H4 (cell line): ENCODE results near the gene RAC3. TPM values are rescaled to one million over a fixed set of nuclear protein-coding genes. Genes with fewer than 3 reads are reported as not detected.

ENCODE experiments used
- DNase-seq: peaks from one replicate; pipeline ENCODE4 v3.0.0-alpha.2; 2015; ENCODE audit warnings: low spot score
- total RNA-seq: library from RNA; depleted of rRNA; stranded (reverse); fragments of >200 nt; shearing (Covaris generic); gene quantifications from 2 replicates; pipeline ENCODE4 v1.2.3, GENCODE V29; 2014

The RAC3 gene
- total RNA-seq, 1 experiment from 2014 or later = 21.6 TPM

GRCh38 chr17:82041144-82041814 is 9.8 kb downstream of the RAC3 start:
- DNase-seq = no peak

GRCh38 chr17:82042649-82043048 is 11.2 kb downstream of the RAC3 start:
- no peak for DNase-seq

- no peak for DNase-seq
Measured at GRCh38 chr17:82043507-82043906, 12.0 kb downstream of the RAC3 start.

GRCh38 chr17:82045936-82046484 is 14.5 kb downstream of the RAC3 start:
- no peak for DNase-seq

- DNase-seq = no peak
Measured at GRCh38 chr17:82046903-82047302, 15.4 kb downstream of the RAC3 start.

- DNase-seq = no peak
Measured at GRCh38 chr17:82047379-82047778, 15.9 kb downstream of the RAC3 start.

- no peak for DNase-seq
Measured at GRCh38 chr17:82047914-82048570, 16.6 kb downstream of the RAC3 start.

DNA sequence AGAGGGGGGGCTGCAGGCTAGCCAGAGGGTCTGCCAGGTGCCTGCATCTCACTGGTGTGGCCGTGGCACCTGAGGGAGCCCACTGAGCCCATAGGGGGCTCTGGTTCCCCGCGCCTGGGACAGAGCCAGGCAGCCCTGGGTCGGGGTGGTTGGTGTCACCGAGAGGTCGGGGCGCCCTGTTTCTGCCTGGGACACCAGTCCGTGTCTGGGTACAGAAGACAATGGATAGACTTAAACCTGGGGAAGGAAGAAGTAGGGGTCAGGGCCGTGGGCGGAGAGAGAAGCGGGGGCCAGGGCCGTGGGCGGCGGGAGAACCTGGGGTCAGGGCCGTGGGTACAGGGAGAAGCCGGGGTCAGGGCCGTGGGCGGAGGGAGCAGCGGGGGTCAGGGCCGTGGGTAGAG is 17.1 kb downstream of the RAC3 start:
- DNase-seq = no peak

DNA sequence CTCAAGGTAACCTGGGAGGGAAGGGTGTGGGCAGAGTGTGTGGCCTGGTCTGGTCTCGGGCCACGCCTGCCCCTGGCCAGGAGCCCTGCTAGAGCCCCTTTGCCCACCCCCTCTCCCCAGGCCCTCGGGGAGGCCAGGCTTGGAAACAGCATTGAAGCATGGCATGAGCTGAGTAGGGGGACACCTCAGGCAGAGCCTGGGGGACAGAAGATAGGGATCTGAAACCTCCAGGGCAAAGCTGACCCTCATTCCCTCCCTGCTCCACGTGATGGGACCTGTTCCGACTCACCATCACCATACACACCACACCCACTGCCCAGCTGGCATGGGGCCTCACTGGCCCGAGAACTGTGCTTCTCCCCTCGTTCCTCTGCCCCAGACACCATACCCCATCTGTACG is 17.6 kb downstream of the RAC3 start:
- no peak for DNase-seq

DNA sequence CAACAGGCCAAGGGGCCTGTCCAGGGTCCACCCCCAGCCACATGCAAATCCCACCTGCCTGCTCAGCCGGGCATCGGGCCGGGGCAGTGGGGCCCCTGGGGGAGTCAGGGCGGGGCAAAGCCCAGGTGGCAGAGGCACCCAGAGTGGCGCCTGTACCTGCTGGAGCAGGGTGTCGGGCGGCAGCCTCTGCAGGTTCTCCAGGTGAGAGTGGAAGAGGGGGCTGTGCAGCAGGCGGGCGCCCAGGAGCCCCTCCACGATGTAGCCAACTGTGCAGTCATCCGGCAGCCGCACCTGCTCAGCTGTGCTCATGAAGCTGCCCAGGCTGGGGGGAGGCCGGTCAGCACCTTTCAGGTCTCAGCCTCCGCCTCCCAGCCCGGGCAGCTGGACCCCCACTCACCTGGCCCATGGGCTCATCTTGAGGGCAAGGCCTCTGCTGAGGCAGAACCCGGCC is 18.1 kb downstream of the RAC3 start:
- DNase-seq = no peak

DNA sequence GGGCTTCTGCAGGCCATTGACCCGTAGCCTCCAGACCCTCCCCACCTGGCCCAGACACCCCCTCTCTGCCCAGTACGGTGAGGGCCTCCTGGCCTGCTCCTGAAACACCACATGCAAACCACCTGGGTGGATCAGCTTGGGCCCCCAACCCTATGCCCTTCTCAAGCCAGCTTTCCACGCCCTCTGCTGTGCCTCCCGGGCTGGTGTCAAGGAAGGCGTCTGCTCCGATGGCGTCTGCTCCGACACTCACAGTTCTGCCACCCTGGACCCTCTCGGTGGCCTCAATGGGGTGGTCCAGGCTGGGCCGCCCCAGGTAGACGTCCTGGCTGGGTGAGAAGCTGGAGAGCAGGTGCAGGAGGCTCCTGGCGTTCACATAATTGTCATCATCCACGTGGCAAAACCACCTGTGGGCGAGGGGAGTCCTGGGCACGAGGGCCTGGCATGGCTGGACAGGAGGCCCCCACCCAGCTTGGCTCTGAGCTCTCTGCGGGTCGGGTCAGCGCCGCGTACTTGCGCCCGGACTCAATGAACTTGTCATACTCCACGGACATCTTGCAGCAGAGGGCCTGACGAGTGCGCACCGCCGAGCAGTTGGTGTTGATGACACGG is 18.8 kb downstream of the RAC3 start:
- DNase-seq = no peak

DNA sequence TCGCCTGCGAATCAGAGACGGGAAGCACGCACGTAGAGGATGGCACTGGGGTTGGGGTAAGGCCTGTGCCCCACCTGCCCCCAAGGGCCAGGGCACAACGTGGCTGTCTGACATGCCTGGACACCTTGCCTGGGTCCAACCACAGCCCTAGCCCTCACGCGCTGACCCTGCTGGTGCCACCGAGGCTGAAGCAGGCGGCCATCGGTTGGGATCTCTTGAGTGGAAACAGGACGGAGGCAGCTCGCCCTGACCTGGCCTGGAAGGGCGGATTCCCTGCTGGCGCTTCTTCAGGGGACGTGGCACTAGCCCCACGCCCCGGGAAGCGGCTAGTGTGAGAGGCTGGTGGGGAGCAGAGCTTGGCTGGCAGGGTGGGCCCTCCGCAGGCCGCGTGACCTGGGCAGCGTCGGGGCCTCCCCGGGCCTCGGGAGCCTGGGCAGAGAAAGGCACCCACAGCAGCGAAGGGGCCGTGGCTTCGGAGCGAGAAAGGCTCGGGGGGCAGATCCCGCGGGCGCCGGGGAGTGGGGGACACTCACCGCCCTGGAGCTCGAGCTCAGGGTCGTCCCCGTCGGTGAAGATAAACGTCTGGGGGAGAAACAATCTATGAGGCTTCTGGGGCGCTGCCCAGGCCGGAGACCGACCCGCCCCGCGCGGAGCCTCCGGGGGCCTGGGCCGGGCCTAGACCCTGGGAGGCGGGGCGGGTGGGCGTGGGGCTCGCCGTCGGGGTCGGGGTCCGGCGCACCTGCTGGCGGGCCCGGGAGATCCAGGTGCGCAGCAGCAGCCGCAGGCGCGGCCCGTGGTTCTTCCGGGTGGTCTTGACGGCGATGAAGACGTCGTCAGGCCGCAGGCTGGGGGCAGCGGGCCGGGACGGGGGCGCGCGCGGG is 19.5 kb downstream of the RAC3 start:
- no peak for DNase-seq

GRCh38 chr17:82051776-82052637 is 20.5 kb downstream of the RAC3 start, which contains the start of the genes GPS1 and RFNG:
Gene GPS1, plus strand, starts transcription at chr17:82051898. Its CDS starts 34 bp downstream, at chr17:82051932.
Gene RFNG, minus strand, starts transcription at chr17:82051811. Its CDS starts 45 bp downstream, at chr17:82051766.
- DNase-seq = no peak

- DNase-seq = no peak
Measured at GRCh38 chr17:82052638-82053059, 21.2 kb downstream of the RAC3 start.

- no peak for DNase-seq
Measured at GRCh38 chr17:82053130-82053529, 21.7 kb downstream of the RAC3 start.

DNA sequence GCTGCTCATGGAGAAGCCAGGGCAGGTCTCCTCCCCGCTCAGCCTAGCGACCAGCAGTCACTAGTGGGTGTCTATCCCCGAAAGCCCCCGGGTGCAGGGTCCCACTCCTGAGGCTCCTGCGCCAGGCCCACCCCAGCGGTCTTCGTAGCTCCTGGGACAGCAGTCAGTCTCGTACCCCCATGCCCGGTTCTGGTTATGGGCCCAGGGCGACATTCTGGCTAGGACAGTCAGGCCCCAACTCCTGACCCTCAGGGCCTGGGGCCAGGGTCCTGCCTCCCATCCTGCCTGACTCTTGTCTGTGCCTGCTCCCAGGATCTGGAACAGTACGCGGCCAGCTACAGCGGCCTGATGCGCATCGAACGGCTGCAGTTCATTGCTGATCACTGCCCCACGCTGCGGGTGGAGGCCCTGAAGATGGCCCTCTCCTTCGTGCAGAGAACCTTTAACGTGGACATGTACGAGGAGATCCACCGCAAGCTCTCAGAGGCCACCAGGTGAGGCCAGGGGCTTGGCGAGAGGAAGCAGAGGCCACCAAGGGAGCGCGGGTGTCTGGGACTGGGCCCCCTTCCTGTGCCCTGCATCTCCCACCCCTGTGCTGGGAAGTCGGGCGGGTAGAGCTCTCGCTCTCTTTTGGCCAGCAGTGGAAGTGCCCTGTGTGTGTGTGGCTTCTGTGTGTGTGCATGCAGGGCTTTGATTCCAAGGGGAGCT is 22.2 kb downstream of the RAC3 start:
- no peak for DNase-seq

DNA sequence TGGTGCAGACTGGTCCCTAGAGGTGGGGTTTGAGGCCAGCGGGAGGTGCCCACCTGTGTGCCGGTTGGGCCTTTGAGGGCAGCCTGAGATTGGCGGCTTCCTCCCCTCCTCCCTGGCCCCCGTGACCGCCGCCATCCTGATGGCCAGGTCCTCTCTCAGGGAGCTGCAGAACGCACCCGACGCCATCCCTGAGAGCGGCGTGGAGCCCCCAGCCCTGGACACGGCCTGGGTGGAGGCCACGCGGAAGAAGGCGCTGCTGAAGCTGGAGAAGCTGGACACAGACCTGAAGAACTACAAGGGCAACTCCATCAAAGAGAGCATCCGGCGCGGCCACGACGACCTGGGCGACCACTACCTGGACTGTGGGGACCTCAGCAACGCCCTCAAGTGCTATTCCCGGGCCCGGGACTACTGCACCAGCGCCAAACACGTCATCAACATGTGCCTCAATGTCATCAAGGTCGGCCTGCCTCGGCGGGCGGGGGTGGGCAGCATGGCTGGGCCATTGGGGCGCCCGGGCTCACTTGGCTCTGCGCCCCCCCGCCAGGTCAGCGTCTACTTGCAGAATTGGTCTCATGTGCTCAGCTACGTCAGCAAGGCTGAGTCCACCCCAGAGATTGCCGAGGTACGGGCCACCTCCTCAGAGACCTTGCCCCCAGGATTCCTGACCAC is 23.0 kb downstream of the RAC3 start:
- DNase-seq = no peak

GRCh38 chr17:82055023-82055964 is 23.8 kb downstream of the RAC3 start:
- DNase-seq = no peak
